Cardiac muscle cell (in vitro differentiated cells and primary cell): ENCODE data around the gene FAR2. TPM values are rescaled to one million over a fixed set of nuclear protein-coding genes. Genes with fewer than 3 reads are reported as not detected.
"Not testable (repeated sequence)": the region's sequence is repeated elsewhere in the genome, so short reads cannot be mapped to it uniquely, and the experiment has no call there.

Experiments used
- DNase-seq, 2 donors: peaks; one replicate each; pipeline versions ENCODE4 v3.0.0 to v3.0.0-alpha.2; 2010 to 2017; ENCODE audit warnings: low read depth in 1 of 2, low spot score in 1 of 2
- H3K27ac ChIP-seq: fragments of 200-600 bp; sonication (generic); 2 replicates; pipeline ENCODE4 v1.5.1; 2016
- H3K27me3 ChIP-seq: fragments of 200-600 bp; sonication (generic); 2 replicates; pipeline ENCODE4 v1.6.0; 2016; ENCODE audit warnings: control low read depth
- H3K36me3 ChIP-seq: fragments of 200-600 bp; sonication (generic); 2 replicates; pipeline ENCODE4 v1.5.1; 2016; ENCODE audit warnings: control low read depth
- H3K4me1 ChIP-seq: fragments of 200-600 bp; sonication (generic); 2 replicates; pipeline ENCODE4 v1.8.1; 2017; ENCODE audit warnings: low read depth, mild to moderate bottlenecking, mixed run types
- H3K4me3 ChIP-seq: fragments of 200-600 bp; sonication (generic); 2 replicates; pipeline ENCODE4 v1.5.1; 2016; ENCODE audit warnings: mild to moderate bottlenecking
- H3K9me3 ChIP-seq: fragments of 200-600 bp; sonication (generic); 2 replicates; pipeline ENCODE4 v1.5.1; 2017; ENCODE audit warnings: low read depth, mild to moderate bottlenecking, control low read depth
- polyA plus RNA-seq: library from polyadenylated mRNA; unstranded; fragments of >200 nt; fragmentation: Nextera tagmentation; extraction: Ambion mirVana; gene quantifications from 2 replicates; pipeline ENCODE4 v1.2.1, GENCODE V29; 2016
- total RNA-seq: library from RNA; depleted of rRNA; stranded (reverse); fragments of >200 nt; gene quantifications from 2 replicates; pipeline ENCODE4 v1.2.3, GENCODE V29; 2016
- TF ChIP-seq, protein P1 (sequence below): IDR thresholded peaks from 2 replicates; pipeline ENCODE4 v1.5.1; 2012; ENCODE audit warnings: low read depth, mild to moderate bottlenecking, low read length

The FAR2 gene
- total and polyA plus RNA-seq, 2 experiments from 2014 or later: 0.38 to 0.42 TPM

DNA sequence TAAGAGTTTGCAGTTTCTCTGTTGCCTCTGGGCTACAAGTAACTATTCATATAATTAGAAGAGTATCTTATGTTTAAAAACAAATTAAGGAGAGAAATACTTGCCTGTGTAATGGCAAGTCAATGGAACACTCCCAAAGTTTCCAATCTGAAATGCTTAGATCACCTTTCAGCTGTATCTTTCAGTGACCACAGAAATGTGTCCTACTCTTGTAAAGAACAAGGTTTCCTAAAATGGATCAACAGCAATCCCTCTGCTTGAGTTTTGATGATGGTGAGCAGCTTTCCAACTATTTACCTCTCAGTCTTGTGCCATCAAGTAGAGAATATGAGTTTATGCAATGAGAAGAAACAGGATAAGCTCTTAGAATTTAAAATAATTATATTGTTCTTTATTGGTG lies 139.0 kb downstream of the FAR2 start:
- no peaks in the 10 kb centered on the region for H3K36me3 ChIP-seq
- TF ChIP-seq, protein P1, sequence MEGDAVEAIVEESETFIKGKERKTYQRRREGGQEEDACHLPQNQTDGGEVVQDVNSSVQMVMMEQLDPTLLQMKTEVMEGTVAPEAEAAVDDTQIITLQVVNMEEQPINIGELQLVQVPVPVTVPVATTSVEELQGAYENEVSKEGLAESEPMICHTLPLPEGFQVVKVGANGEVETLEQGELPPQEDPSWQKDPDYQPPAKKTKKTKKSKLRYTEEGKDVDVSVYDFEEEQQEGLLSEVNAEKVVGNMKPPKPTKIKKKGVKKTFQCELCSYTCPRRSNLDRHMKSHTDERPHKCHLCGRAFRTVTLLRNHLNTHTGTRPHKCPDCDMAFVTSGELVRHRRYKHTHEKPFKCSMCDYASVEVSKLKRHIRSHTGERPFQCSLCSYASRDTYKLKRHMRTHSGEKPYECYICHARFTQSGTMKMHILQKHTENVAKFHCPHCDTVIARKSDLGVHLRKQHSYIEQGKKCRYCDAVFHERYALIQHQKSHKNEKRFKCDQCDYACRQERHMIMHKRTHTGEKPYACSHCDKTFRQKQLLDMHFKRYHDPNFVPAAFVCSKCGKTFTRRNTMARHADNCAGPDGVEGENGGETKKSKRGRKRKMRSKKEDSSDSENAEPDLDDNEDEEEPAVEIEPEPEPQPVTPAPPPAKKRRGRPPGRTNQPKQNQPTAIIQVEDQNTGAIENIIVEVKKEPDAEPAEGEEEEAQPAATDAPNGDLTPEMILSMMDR: no peak
- no peak for DNase-seq
- no peak overlapping the region for H3K27ac ChIP-seq
- H3K27me3 ChIP-seq: no peaks in the 10 kb centered on the region
- no peak overlapping the region for H3K4me3 ChIP-seq
- no peaks in the 10 kb centered on the region for H3K4me1 ChIP-seq
- H3K9me3 ChIP-seq: no peaks in the 10 kb centered on the region

DNA sequence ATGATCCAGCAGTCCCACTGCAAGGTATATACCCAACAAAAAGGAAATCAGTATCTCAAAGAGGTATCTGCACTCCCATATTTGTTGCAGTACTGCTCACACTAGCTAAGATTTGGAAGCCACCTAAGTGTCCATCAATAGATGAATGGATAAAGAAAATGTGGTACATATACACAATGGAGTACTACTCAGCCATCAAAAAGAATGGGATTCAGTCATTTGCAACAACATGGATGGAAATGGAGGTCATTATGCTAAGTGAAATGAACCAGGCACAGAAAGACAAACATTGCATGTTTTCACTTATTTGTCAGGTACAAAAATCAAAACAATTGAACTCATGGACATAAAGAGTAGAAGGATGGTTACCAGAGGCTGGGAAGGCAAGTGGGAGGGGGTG lies 141.4 kb downstream of the FAR2 start:
- not testable (repeated sequence) for H3K9me3 ChIP-seq, H3K27me3 ChIP-seq, DNase-seq, H3K4me3 ChIP-seq, H3K4me1 ChIP-seq, H3K27ac ChIP-seq, H3K36me3 ChIP-seq

DNA sequence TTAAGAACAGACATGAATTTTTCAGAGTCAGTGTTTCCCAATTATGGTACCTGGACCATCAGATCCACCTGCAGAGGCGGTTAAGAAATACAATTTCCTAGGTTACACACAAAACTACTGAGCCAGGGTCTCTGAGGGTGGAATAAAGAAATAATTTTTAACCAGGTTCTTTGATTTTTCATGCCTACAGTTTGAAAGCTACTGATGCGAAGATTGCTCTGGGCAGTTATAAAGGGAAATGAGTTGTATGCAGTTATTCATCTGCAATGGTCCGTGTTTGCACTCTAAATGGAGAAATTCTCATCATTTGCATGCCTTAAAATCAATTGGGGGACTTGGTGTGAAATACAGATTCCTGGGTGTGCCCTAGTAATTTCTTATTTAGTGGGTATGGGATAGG lies 142.1 kb downstream of the FAR2 start:
- TF ChIP-seq, protein P1: no peak
- no peaks in the 10 kb centered on the region for H3K4me1 ChIP-seq
- no peaks in the 10 kb centered on the region for H3K36me3 ChIP-seq
- H3K27ac ChIP-seq: no peak overlapping the region
- no peaks in the 10 kb centered on the region for H3K27me3 ChIP-seq
- H3K4me3 ChIP-seq: no peak overlapping the region
- no peaks in the 10 kb centered on the region for H3K9me3 ChIP-seq
- no peak for DNase-seq

DNA sequence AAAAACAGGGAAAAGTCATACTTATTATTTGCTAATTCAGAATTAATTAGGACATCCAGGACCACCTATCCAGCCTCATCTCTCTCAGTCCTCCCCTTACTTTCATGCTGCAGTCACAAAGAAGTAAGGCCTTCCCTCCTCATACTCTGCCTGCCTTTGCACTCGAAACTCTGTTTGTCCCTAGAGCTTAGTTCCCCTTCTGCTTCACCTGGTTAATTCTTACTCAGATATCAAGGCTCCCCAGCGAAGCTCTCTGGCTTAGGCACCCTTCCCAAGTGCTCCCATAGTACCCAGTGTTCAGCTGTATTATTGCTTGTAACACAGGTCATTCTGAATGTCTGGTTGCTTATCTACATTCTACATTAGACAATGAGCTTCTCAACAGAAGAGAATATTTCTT lies 150.6 kb downstream of the FAR2 start:
- Histone ChIP-seq H3K4me3 (no peak overlapping the region), H3K9me3 (no peaks in the 10 kb centered on the region), H3K27ac (no peak overlapping the region), H3K4me1 (peaks cover 5% of the 10 kb centered on the region), H3K36me3 (no peaks in the 10 kb centered on the region), H3K27me3 (no peaks in the 10 kb centered on the region)
- TF ChIP-seq, protein P1: no peak
- no peak for DNase-seq

DNA sequence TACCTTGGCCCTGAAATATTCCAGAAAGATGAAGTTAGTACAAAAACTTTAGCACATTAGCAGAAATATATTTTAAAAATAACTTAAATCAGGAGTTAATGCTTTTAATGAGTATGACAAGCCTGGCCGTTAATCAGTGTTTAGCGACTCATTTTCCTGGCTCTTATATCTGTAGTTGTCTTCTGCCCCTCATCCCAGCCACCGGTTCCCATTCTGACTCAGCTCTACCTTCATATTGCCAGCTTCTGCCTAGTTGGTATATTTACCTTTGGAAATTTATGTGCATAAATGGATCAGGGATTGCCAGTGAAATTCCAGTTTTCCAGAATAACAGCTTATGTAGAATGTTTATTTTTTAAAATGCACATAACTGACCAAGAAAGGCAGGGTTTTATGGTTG lies 152.0 kb downstream of the FAR2 start:
- Histone ChIP-seq H3K27ac (no peak overlapping the region), H3K9me3 (no peaks in the 10 kb centered on the region), H3K27me3 (no peaks in the 10 kb centered on the region), H3K4me1 (peaks cover 5% of the 10 kb centered on the region), H3K4me3 (no peak overlapping the region), H3K36me3 (no peaks in the 10 kb centered on the region)
- TF ChIP-seq, protein P1: no peak
- DNase-seq: no peak

DNA sequence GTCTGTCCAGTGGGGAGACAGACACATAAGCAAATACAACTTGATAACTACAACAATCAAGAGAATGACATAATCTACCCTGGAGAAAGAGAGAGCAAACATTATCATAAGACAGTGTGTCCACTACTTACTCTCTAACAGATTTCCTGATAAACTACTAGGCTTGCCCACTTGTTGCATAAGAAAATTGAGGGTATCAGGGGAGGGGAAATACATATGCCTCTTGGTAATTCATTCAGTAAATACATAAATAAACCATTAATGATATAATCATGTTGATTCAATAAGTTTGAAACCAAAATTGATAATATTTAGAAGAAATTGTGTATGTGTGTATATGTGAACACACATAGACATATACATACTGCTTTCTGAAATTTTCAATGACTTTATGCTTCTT lies 155.3 kb downstream of the FAR2 start:
- H3K36me3 ChIP-seq: no peaks in the 10 kb centered on the region
- TF ChIP-seq, protein P1: no peak
- H3K9me3 ChIP-seq: no peaks in the 10 kb centered on the region
- no peaks in the 10 kb centered on the region for H3K4me1 ChIP-seq
- no peak overlapping the region for H3K27ac ChIP-seq
- H3K27me3 ChIP-seq: no peaks in the 10 kb centered on the region
- no peak for DNase-seq
- H3K4me3 ChIP-seq: no peak overlapping the region
